ENCODE measurements around the gene GTF2H4.

The GTF2H4 gene

DNA sequence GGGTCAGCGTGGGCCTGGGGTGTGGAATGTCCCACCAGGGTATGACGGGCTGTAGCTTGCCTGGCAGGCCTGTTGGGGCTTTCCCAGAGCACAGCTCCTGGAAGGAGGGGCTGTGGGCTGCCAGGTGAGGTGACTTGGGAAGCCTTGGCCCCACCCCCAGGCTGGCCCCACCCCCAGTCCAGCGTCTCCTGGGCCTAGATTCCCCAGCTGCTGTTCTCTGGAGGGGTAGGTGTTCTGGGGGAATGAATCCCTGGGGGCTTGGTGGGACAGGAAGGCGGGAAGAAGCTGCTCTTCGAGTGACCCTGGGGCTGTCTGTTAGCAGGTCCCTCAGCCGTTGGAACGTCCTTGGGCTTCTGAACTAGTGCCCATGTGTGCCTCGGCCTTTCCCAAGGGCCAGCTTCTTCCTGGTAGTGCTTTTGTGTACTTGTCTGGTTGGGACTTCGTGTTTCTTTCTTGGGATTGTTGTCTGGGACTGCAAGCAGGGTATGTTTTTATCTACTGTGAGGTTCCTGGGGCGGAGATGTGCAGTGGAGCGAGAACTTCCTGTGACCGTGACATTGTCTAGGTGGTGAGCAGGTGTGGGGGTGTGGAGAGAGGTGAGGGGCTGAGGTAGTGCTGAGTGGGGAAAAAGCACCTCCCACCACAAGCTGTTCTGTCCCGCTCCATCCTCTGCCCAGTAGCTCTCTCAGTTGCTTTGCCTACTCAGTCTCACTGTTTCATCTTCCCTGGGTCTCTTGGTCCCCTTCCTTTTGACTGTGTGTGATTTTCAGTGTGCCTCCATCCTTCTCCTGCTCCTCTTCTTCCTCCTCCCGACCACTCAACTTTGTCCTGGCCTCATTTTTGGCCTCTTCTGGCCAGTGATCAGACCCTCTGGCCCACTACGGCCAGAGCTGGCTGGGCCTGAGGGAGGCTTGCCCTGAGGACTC lies 25.0 kb upstream of the GTF2H4 start:
- DNase-seq: peak; percentile 36

DNA sequence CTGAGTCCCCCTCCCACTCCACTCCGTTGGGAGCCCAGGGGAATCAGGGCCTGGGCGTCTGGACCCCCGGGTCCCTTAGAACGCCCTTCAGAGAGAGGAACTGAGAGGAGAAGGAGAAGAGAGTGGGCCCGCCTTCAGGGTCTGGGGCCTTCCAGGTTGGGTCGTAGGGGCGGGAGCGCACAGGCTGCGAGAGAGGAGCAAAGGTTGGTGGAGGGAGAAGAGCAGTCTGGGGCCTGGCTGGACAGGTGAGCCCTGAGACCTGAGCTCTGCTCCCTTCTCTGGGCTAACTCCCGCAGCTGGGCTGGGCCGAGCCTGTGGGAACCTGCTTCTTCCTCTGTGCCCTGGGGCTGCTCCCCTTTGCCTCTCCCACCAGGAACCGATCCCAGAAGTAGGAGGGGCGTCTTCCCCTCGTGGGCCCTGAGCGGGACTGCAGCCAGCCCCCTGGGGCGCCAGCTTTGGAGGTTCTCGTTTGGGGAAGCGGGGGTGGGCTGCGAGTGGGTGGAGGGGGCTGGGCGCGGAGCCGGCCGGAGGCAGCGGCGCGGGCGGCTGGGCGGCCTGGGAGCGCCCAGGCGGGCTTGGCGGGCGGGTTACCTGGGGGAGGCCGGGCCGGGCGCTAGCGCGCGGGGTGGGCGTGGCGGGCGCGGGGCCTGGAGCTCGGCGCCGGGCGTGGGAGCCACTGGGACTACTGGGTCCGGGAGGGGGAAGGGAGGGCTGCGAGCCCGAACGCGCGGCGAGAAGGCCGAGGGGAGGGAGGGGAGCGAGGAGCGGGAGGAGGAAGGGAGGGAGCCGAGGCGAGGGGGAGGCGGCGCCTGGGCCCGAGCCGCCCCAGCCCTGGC lies 24.1 kb upstream of the GTF2H4 start, which contains the start of gene DDR1:
Gene DDR1, plus strand, starts transcription at position 835 of the 836 bp plus-strand sequence. CDS start 4,211 bp downstream, outside the sequence.
- peak; percentile 91 for DNase-seq

DNA sequence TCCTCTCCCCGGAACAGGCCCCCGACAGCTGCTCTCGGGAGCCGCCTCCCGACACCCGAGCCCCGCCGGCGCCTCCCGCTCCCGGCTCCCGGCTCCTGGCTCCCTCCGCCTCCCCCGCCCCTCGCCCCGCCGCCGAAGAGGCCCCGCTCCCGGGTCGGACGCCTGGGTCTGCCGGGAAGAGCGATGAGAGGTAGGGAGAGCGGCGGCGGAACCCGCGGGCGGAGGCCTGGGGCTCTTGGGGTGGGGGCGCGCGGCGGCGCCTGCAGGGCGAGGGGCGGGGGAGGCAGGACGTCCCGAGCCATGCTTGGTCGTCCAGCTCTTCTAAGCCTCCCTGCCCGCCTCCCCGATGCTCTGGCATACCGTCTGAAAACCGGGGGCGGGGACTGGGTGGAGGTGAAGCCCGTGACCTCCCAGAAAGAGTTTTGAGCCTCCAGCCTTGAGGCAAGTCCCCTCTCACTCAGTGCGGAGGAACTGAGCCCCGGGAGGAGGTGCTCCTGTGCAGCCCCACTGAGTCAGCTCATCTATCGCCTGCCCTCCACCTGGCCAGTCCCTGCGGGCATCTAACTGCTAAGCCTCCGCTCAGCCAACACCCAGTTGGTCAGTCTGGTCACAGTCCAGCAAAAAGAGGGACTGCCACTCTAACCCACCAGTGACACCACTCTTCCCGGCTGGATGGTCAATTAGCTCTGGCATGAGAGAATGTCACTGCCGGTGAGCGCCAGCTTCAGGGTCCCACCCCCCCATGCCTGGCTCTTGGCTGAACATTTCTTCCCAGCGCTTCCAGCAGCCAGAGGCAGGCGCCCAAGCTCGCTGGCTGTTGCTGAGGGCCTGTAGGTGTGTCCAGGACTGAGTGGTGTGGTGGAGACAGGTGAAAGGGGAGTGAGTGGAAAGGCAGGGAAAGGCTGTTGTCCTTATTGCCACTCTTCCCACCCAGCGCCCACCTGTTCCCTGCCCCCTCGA lies 23.2 kb upstream of the GTF2H4 start:
- peak; percentile 70 for DNase-seq

DNA sequence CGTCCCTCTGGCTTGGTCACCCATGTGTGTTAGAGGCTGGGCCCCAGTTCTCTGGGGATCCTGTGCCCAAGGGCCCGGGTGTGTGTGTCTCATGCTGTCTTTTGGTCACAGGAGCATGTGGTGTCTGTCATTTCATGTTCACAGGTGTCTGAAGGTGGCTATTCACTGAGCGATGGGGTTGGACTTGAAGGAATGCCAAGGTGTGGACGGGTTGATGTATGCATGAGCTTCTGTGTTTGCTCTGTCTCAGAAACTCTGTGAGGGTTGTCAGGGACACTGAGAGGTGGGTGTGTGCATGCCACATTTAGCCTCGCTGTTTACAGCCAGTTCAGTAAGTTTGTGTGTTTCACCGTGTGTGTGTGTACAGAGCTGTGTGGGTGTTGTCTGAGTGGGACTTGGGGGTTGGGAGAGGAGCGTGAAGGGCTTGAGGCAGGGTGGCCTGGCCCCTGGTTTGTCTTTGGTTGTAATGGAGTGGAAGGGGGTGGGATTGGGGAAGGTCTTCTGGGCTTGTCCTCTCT lies 22.5 kb upstream of the GTF2H4 start:
- DNase-seq: peak; percentile 35

DNA sequence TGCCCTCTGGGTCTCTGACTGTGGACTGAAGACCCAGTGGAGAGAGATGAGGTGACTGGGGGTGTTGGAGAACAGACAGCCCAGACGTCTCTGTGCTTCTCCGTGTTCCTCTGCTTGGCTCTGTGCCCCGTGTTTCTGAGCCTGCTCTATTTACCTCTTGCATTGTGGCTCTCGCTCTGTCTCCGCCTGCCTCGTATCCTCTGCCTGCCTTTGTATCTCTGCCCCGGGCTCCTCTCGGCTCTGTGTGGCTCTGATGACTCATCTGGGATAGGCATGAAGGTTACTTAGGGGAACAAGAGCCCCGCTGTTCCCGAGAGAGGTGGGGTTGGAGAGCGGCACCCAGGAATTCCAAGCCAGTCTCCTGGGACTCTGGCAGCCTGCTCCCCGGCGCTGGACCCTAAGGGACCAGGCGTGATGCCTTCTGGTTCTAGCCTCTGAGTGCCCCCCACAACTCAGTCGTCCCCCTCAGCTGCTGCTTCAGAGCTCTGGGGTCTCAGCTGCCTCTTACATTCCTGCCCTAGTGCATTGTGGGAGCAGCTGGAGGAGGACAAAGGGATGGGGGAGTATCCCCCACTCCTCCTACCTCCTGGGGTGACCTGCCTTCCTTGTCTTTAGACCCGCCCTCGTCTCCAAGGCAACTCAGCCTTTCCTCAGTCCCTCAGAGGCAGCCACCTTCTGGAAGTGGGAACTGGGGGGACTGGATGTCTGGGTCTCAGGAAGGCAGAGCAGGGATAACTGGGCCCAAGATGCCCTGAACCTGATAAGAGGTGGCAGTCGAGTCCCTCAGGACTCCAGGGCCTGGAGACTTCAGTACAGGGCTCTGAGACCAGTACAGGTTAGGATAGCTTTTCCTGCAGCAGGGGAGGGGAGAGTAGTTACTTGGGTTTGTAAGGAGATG lies 21.8 kb upstream of the GTF2H4 start:
- DNase-seq: peak; percentile 61

DNA sequence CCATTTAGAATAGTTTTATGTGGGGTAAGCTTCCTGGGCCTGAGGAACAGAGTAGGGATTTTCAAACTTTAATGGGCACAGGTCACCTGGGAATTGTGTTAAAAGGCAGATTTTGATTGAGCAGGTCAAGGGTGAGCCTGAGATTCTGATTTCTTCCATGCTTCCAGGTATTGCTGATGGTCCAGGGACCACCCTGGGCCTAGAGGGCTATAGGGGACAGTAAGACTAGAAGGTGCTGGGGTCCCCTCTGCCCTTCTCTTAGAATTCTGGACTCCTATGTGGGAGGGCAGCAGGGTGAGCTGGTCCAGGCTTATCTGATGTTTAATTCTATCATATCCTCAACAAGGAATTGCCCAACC lies 21.1 kb upstream of the GTF2H4 start:
- DNase-seq: no peak

DNA sequence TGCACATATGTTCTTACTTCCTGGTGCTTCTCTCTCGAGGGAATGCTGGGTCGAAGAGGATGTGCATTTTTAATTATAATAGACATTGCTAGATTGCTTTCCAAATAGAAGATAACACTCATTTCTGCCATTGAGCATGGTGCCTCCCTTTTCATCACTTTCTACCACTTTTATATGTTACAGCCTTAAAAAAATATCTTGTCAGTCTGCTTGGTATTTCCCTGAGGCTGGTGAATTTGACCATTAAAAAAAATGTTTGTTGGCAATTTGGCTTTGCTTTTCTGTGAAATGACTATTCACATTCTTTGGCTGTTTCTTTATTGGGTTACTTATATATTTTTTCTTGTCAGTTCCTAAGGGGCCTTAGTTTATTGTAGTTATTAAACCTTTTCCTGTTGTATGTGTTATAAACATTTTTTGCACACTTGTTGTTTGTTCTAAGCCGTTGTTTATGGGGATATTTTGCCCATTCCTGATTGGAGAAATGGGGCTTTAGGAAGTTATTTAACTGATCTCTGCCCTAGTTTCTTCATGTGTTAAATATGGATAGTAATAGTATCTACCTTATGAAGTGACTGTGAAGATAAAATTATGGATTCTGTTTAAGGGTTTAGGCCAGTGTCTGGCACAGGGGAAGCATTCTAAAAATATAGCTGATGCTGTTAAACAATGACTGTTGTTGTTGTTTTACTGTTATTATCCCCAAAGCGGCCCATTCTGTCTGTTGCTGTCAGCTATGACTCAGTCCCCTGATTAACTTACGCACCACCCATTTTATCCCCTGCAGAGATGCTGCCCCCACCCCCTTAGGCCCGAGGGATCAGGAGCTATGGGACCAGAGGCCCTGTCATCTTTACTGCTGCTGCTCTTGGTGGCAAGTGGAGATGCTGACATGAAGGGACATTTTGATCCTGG lies 19.8 kb upstream of the GTF2H4 start:
- no peak for DNase-seq

DNA sequence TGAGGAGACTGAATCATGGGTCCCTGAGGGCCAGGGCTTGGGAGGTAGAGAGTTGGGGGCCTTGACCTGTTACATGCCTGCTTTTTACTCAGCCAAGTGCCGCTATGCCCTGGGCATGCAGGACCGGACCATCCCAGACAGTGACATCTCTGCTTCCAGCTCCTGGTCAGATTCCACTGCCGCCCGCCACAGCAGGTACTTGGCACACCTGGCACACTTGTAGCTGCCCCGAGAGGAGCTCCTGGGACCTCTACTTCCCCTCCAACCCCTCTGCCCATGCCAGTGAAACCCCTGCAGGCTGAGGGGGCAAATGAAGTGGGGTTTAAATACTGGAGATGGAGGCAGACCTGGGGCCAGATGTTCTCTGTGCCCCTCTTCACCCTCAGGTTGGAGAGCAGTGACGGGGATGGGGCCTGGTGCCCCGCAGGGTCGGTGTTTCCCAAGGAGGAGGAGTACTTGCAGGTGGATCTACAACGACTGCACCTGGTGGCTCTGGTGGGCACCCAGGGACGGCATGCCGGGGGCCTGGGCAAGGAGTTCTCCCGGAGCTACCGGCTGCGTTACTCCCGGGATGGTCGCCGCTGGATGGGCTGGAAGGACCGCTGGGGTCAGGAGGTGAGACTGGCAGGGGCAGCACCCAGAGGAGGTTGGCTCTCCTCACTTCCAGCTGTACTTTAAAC lies 19.1 kb upstream of the GTF2H4 start:
- DNase-seq: no peak

DNA sequence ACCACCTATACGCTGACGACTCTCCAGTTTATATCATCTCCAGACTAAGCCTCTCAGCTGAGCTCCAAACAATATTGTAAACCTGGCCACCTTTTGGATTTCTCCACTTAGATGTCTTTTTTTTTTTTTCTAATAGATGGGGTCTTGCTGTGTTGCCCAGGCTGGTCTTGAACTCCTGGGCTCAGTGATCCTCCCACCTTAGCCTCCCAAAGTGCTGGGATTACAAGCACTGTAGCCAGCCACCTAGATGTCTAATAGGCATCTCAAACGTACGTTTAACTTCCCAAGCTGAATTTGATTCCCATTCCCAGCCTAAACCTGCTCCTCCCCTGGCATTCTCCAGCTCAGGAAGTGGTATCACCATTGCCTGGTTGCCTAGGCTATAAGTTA lies 18.5 kb upstream of the GTF2H4 start:
- no peak for DNase-seq

DNA sequence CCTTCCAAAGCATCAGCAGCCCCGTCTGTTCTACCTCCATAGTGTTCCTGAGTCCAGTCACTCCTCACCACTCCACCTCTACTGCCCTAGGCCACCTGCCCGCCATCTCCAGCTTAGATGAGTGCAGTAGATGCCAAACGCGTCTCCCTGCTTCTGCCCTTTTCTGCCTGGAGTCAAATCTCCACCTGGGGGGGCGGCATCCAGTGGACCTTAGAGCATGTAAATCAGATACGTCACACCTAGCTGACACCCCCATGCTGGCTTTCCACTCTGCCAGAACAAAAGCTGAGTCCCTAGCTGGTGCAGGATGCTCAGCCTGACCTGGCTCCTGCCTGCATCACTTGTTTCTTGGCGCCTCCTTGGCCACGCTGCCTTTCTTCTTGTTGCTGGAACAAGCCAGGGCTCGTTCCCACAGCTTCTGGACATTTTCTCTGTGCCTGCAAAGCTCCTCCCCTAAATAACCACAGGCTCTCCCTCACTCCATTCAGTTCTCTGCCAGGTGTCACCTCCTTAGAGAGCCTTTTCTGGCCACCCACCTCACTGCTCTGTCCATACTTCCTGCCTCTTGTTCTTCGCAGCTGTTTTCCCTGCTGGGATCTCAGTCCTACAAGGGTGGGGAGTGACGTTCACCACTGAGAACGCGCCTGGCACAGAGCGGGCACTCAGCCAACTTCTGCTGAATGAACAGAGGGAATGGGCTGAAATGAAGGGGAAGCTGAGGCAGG lies 17.9 kb upstream of the GTF2H4 start:
- DNase-seq: no peak

DNA sequence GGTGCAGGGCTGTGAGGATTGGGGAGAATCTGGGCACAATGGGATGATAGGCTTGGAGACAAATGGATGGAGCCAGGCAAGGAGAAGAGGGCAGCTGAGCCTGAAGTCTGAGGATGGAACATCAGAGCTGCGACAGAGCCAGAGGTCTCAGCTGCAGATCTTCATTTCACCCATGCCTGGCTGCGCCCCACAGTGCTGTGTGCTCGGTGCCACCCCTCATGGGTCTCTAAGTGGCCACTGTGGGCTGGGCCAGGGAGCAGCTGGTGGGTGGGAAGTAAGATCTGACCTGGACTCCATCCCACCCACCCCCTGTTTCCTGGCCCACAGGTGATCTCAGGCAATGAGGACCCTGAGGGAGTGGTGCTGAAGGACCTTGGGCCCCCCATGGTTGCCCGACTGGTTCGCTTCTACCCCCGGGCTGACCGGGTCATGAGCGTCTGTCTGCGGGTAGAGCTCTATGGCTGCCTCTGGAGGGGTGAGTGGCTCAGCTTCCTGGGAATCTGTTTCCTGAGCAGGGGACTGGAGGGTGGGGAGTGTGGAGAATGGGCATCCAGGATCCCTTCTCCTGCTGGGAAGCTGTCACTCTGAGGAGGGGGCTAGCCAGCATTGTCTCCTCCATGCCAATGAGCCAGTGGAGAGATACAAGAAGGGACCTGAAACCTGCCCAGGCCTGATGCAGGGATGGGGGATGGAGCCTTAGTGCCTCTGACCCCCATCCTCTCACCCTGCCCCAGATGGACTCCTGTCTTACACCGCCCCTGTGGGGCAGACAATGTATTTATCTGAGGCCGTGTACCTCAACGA lies 17.2 kb upstream of the GTF2H4 start:
- no peak for DNase-seq

DNA sequence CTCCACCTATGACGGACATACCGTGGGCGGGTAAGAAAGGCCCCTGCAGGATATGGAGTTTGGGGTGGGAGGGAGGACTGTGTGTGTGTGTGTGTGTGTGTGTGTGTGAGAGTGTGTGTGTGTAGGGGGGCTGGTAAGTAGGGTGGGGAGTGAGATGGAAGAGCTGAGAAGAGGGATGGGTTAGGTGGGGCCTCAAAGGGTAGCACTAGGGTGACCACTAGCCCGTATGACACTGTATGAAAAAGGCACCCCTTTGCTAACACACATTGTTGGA lies 16.6 kb upstream of the GTF2H4 start:
- no peak for DNase-seq

DNA sequence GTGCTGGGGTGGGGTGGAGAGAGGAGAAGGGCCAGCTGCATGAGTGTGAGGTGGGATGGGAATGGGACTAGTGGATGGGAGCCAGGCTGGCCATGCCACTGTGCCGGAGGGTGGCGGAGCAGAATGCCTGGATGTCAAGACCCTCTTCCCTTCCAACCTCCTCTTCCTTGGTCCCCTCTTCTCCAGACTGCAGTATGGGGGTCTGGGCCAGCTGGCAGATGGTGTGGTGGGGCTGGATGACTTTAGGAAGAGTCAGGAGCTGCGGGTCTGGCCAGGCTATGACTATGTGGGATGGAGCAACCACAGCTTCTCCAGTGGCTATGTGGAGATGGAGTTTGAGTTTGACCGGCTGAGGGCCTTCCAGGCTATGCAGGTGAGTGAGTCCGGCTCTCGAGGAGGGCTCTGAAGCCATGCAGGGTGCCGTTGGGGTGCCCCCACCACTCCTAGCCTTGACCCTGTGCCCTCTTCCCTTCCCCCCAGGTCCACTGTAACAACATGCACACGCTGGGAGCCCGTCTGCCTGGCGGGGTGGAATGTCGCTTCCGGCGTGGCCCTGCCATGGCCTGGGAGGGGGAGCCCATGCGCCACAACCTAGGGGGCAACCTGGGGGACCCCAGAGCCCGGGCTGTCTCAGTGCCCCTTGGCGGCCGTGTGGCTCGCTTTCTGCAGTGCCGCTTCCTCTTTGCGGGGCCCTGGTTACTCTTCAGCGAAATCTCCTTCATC lies 16.0 kb upstream of the GTF2H4 start:
- no peak for DNase-seq

DNA sequence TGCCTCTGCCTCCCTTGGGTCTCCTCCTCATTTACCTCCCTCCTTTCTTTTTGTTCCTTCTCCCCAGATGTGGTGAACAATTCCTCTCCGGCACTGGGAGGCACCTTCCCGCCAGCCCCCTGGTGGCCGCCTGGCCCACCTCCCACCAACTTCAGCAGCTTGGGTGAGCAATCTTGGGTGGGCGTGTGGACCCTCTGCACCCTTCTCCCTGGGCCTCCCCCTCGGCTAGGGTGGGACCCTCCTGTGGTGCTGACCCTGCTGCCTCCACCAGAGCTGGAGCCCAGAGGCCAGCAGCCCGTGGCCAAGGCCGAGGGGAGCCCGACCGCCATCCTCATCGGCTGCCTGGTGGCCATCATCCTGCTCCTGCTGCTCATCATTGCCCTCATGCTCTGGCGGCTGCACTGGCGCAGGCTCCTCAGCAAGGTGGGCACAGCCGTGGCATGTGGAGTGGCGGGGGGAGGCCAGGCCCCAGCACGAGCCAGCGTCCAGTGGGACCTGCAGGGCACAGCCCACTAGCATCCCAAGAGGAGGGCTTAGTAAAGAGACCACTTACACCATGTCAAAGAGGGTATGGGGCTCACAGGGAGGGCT lies 14.9 kb upstream of the GTF2H4 start:
- no peak for DNase-seq

DNA sequence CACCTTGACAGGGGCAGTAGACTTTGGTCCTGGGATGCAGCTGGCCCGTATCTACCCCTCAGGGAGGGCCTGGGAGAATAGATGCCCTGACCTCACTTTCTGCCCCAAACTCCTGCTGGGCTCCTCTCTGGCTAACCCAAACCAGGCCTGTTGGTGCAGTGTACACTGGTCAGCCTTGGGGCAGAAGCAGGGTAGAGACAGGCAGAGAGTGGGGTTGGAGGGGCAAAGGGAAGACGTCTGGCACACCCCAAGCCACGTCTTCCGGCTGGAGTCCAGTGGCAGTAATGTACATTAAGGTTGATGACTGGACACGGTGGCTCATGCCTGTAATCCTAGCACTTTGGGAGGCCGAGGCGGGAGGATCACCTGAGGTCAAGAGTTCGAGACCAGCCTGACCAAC lies 14.3 kb upstream of the GTF2H4 start:
- DNase-seq: no peak

DNA sequence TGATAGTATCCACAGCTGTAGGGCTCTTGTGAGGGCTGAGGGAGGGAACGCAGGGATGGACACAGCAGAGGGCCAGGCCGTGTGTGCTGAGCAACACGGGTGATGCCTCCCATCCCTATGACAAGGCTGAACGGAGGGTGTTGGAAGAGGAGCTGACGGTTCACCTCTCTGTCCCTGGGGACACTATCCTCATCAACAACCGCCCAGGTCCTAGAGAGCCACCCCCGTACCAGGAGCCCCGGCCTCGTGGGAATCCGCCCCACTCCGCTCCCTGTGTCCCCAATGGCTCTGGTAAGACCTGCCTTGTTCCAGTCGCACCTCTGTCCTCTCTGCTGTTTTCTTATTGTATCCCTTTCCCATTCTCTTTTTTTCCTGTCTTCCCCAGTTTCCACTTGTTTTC lies 13.6 kb upstream of the GTF2H4 start:
- no peak for DNase-seq

DNA sequence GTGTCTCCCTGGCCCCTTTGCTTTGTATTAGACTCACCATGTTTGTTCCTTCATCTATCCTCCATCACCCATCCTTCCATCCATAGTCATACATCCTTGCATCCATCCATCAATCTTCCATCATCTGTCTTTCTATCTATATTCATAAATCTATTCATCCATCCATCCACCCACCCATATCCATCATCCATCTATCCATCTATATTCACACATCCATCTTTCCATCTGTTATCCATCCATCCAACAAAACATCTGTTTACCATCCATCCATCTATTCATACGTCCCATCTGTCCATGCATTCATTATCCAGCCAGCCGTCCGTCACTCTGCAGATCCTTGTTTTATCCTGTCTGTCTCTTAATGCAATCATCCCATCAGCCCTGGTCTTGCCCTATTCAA lies 13.1 kb upstream of the GTF2H4 start:
- DNase-seq: no peak
